ENCODE data around the gene DSG2.

DNA sequence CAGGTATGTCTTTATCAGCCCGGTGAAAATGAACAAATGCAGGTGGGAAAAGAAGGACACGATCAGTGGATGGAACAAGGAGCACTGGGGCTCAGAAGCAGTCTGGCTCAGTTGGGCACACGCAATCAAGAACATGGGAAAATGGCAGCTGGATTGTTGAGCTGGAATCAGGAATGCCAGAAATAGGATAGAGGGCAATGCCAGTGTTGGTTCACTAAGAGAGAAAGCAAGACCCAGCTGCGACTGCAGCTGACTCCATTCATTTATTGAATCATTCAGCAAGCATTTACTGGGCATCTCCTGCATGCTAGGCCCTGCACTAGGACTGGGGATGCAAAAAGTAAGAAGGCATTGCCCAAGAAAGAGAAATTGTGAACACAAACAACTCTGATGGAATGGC, 80.1 kb downstream of the DSG2 start:
- TF ChIP-seq, protein P1, sequence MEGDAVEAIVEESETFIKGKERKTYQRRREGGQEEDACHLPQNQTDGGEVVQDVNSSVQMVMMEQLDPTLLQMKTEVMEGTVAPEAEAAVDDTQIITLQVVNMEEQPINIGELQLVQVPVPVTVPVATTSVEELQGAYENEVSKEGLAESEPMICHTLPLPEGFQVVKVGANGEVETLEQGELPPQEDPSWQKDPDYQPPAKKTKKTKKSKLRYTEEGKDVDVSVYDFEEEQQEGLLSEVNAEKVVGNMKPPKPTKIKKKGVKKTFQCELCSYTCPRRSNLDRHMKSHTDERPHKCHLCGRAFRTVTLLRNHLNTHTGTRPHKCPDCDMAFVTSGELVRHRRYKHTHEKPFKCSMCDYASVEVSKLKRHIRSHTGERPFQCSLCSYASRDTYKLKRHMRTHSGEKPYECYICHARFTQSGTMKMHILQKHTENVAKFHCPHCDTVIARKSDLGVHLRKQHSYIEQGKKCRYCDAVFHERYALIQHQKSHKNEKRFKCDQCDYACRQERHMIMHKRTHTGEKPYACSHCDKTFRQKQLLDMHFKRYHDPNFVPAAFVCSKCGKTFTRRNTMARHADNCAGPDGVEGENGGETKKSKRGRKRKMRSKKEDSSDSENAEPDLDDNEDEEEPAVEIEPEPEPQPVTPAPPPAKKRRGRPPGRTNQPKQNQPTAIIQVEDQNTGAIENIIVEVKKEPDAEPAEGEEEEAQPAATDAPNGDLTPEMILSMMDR (IDR thresholded peaks at IDR 0.05) = no peak
- TF ChIP-seq EP300 (IDR thresholded peaks at IDR 0.05) = no peak

Measured in suprapubic skin (tissue), 3 donors.